ENCODE results near the gene ZSWIM5. TPM values are rescaled to one million over a fixed set of nuclear protein-coding genes. Genes with fewer than 3 reads are reported as not detected.
"Not testable (repeated sequence)": the region's sequence is repeated elsewhere in the genome, so short reads cannot be mapped to it uniquely, and the experiment has no call there.

ZSWIM5 gene
- total RNA-seq, 1 donor from 2014 or later, result 0.79 TPM

GRCh38 chr1:44985747-44986359 is 220.6 kb downstream of the ZSWIM5 start:
- no peaks in the 10 kb centered on the region for H3K27me3 Mint-ChIP-seq (ENCODE audit: low read depth, unreplicated experiment)

DNA sequence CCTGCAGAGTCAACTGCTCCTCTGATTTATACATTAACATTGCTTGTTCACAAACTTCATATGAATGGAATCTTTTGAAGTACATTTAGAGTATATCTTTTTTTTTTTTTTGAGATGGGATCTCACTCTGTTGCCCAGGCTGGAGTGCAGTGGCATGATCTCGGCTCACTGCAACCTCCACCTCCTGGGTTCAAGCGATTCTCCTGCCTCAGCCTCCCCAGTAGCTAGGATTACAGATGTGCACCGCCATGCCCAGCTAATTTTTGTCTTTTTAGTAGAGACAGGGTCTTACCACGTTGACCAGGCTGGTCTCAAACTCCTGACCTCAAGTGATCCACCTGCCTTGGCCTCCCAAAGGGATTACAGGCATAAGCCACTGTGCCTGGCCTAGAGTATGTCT is 229.0 kb downstream of the ZSWIM5 start:
- not testable (repeated sequence) for DNase-seq (ENCODE audit: low read depth); H3K9me3 Mint-ChIP-seq (ENCODE audit: unreplicated experiment); H3K4me2 ChIP-seq (ENCODE audit: low read length); H3K4me1 ChIP-seq (ENCODE audit: insufficient read depth, low read length); H3K27me3 Mint-ChIP-seq (ENCODE audit: low read depth, unreplicated experiment); H3K27ac Mint-ChIP-seq (ENCODE audit: unreplicated experiment); H2AFZ ChIP-seq (ENCODE audit: low read depth, low read length); H3K4me1 Mint-ChIP-seq (ENCODE audit: low read depth, unreplicated experiment); H3K9me3 ChIP-seq (ENCODE audit: insufficient read depth, low read depth, low read length); FAIRE-seq; H4K20me1 ChIP-seq (ENCODE audit: insufficient read depth, low read length); H3K79me2 ChIP-seq (ENCODE audit: insufficient read depth, low read length); H3K4me3 Mint-ChIP-seq (ENCODE audit: unreplicated experiment); H3K9ac ChIP-seq (ENCODE audit: low read length); H3K4me3 ChIP-seq (ENCODE audit: insufficient read depth, low read depth, low read length); H3K27me3 ChIP-seq (ENCODE audit: insufficient read depth, low read length); H3K27ac ChIP-seq (ENCODE audit: low read depth, low read length)
- H3K36me3 ChIP-seq (ENCODE audit: insufficient read depth, low read length), result peaks cover 27% of the 10 kb centered on the region
- H3K36me3 Mint-ChIP-seq (ENCODE audit: low read depth, unreplicated experiment), result peaks cover 13% of the 10 kb centered on the region

More at GRCh38 chr1:44985747-44986359, 220.6 kb downstream of the ZSWIM5 start:
- Mint-ChIP-seq H3K27ac (ENCODE audit: unreplicated experiment) (peak overlapping the region; percentile 66), H3K9me3 (ENCODE audit: unreplicated experiment) (no peaks in the 10 kb centered on the region), H3K36me3 (ENCODE audit: low read depth, unreplicated experiment) (peaks cover 2% of the 10 kb centered on the region), H3K4me3 (ENCODE audit: unreplicated experiment) (peak overlapping the region; percentile 95), H3K4me1 (ENCODE audit: low read depth, unreplicated experiment) (peaks cover 6% of the 10 kb centered on the region)
- Histone ChIP-seq H3K27me3 (ENCODE audit: insufficient read depth, low read length) (no peaks in the 10 kb centered on the region), H3K9ac (ENCODE audit: low read length) (peak overlapping the region; percentile 88), H3K79me2 (ENCODE audit: insufficient read depth, low read length) (peaks cover 25% of the 10 kb centered on the region), H3K4me1 (ENCODE audit: insufficient read depth, low read length) (peaks cover 12% of the 10 kb centered on the region), H3K36me3 (ENCODE audit: insufficient read depth, low read length) (no peaks in the 10 kb centered on the region), H3K4me3 (ENCODE audit: insufficient read depth, low read depth, low read length) (peak overlapping the region; percentile 94), H4K20me1 (ENCODE audit: insufficient read depth, low read length) (peaks cover 4% of the 10 kb centered on the region), H3K9me3 (ENCODE audit: insufficient read depth, low read depth, low read length) (no peaks in the 10 kb centered on the region), H3K4me2 (ENCODE audit: low read length) (peak overlapping the region; percentile 87), H2AFZ (ENCODE audit: low read depth, low read length) (peak overlapping the region; percentile 96), H3K27ac (ENCODE audit: low read depth, low read length) (peak overlapping the region; percentile 63)
- TF ChIP-seq CTCF (IDR thresholded peaks at IDR 0.05; ENCODE audit: insufficient read depth, low read depth, low read length), result no peak
- no peak for TF ChIP-seq EZH2 (IDR thresholded peaks at IDR 0.05; ENCODE audit: insufficient read depth, low read length)
- FAIRE-seq (no peak), DNase-seq (ENCODE audit: low read depth) (peak; percentile 13)

- Mint-ChIP-seq H3K27me3 (ENCODE audit: low read depth, unreplicated experiment) (no peaks in the 10 kb centered on the region), H3K9me3 (ENCODE audit: unreplicated experiment) (no peaks in the 10 kb centered on the region), H3K27ac (ENCODE audit: unreplicated experiment) (no peak overlapping the region), H3K36me3 (ENCODE audit: low read depth, unreplicated experiment) (peaks cover 13% of the 10 kb centered on the region), H3K4me1 (ENCODE audit: low read depth, unreplicated experiment) (no peaks in the 10 kb centered on the region), H3K4me3 (ENCODE audit: unreplicated experiment) (no peak overlapping the region)
- Histone ChIP-seq H3K4me1 (ENCODE audit: insufficient read depth, low read length) (no peaks in the 10 kb centered on the region), H3K79me2 (ENCODE audit: insufficient read depth, low read length) (no peaks in the 10 kb centered on the region), H4K20me1 (ENCODE audit: insufficient read depth, low read length) (peaks cover 4% of the 10 kb centered on the region), H3K4me3 (ENCODE audit: insufficient read depth, low read depth, low read length) (no peak overlapping the region), H2AFZ (ENCODE audit: low read depth, low read length) (no peak overlapping the region), H3K9me3 (ENCODE audit: insufficient read depth, low read depth, low read length) (no peaks in the 10 kb centered on the region), H3K4me2 (ENCODE audit: low read length) (no peak overlapping the region), H3K36me3 (ENCODE audit: insufficient read depth, low read length) (peaks cover 27% of the 10 kb centered on the region), H3K27me3 (ENCODE audit: insufficient read depth, low read length) (no peaks in the 10 kb centered on the region), H3K27ac (ENCODE audit: low read depth, low read length) (no peak overlapping the region), H3K9ac (ENCODE audit: low read length) (no peak overlapping the region)
- DNase-seq (ENCODE audit: low read depth) (no peak), FAIRE-seq (no peak)
- no peak for TF ChIP-seq CTCF (IDR thresholded peaks at IDR 0.05; ENCODE audit: insufficient read depth, low read depth, low read length)
- TF ChIP-seq EZH2 (IDR thresholded peaks at IDR 0.05; ENCODE audit: insufficient read depth, low read length), result no peak
Measured at GRCh38 chr1:44976252-44976651, 230.2 kb downstream of the ZSWIM5 start.

Measured in astrocyte (in vitro differentiated cells and primary cell).